GM13976 (cell line): Measurements from ENCODE around the gene SLC32A1.

Experiments used
- DNase-seq: peaks from one replicate; pipeline ENCODE4 v3.0.0; 2012; ENCODE audit warnings: low spot score
- in situ Hi-C: fragments of 300-500 bp; cut with MboI; formaldehyde crosslinking; loops from one replicate; pipeline ENCODE4 v1.12.0; 2022; ENCODE audit warnings: low sequenced_read_pairs, mixed read lengths, inconsistent platforms; ENCODE audit not compliant: unreplicated experiment
- TF ChIP-seq, protein P1 (sequence below): IDR thresholded peaks from 2 replicates; pipeline ENCODE4 v1.5.1; 2012; ENCODE audit warnings: borderline replicate concordance, mild to moderate bottlenecking; ENCODE audit not compliant: insufficient read depth; ENCODE audit errors: extremely low read depth, missing control alignments, control extremely low read depth

The SLC32A1 gene

DNA sequence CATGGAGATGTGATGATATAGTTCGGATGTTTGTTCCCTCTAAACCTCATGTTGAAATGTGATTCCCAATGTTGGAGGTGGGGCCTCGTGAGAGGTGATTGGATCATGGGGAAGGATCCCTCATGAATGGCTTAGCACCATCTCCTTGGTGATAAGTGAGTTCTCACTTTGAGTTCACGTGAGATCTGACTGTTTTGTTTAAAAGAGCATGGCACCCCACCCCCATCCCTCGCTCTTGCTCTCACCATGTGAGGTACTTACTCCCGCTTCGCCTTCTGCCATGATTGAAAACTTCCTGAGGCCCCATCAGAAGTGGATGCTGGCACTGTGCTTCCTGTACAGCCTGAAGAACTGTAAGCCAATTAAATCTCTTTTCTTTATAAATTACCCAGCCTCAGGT is 10.9 kb downstream of the SLC32A1 start:
- in situ Hi-C loops = no loop called here
- TF ChIP-seq, protein P1, sequence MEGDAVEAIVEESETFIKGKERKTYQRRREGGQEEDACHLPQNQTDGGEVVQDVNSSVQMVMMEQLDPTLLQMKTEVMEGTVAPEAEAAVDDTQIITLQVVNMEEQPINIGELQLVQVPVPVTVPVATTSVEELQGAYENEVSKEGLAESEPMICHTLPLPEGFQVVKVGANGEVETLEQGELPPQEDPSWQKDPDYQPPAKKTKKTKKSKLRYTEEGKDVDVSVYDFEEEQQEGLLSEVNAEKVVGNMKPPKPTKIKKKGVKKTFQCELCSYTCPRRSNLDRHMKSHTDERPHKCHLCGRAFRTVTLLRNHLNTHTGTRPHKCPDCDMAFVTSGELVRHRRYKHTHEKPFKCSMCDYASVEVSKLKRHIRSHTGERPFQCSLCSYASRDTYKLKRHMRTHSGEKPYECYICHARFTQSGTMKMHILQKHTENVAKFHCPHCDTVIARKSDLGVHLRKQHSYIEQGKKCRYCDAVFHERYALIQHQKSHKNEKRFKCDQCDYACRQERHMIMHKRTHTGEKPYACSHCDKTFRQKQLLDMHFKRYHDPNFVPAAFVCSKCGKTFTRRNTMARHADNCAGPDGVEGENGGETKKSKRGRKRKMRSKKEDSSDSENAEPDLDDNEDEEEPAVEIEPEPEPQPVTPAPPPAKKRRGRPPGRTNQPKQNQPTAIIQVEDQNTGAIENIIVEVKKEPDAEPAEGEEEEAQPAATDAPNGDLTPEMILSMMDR = no peak

DNA sequence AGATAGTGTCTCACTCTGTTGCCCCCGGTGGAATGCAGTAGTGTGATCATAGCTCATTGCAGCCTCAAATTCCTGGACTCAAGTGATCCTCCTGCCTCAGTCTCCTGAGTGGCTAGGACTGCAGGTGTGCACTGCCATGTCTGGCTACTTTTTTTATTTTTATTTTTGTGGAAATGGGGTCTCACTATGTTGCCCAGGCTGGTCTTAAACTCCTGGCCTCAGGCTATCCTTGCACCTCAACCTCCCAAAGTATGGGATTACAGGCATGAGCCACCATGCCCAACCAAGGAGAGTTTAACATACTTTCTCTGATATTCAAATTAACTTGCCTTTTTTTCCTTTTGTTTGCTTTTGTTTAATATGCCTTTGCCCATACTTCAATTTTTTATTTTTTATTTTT is 13.6 kb downstream of the SLC32A1 start:
- TF ChIP-seq, protein P1 = no peak
- no peak for DNase-seq
- in situ Hi-C loops = no loop called here

More for the DNA sequence above, 10.9 kb downstream of the SLC32A1 start:
- no peak for DNase-seq

DNA sequence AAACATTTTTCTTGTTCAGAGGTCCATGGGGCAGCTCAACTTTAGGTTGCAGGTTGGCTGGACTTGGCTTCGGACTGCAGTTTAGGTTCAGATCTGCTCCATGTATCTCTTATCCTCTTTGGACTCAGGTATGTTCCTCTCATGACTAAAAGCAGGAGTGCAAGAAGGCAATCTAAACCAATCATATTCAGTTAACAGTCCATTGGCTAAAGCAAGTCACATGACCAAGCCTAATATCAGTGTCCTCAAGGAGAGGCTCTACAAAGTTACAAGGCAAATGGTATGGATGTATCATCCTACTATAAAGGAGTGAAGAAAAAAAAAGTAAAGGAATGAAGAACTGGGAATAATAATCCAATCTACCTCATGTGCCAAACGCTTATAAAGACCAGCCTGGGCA is 21.5 kb downstream of the SLC32A1 start:
- TF ChIP-seq, protein P1 = no peak
- in situ Hi-C loops = no loop called here
- no peak for DNase-seq

DNA sequence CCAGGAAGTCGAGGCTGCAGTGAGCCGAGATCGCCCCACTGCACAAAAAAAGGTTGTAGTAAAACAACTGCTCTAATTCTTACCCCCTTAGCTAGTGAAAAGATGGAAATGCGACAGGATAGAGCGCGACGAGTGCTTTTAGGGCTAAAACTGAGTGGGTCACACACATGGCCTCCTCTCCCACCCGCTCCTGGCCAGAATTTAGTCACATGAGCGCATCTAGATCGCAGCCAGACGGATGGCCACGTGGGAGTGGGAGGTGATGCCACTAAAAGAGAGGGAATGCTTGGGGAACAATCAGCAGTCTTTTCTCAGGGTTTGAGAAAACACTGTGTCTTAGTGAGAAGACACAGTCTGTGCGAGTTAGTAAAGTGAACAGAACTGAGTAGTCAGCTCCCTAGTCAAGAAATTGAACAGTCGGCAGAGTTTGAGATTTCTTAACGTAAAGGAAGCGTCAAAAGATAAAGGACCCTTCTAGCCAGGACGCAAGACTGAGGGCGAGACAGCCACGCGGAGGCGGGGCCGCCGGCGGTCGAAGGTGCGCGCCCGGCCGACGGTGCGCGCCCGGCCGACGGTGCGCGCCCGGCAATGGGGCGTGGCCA is 23.3 kb downstream of the SLC32A1 start:
- DNase-seq = no peak
- in situ Hi-C loops = no loop called here
- TF ChIP-seq, protein P1 = no peak

DNA sequence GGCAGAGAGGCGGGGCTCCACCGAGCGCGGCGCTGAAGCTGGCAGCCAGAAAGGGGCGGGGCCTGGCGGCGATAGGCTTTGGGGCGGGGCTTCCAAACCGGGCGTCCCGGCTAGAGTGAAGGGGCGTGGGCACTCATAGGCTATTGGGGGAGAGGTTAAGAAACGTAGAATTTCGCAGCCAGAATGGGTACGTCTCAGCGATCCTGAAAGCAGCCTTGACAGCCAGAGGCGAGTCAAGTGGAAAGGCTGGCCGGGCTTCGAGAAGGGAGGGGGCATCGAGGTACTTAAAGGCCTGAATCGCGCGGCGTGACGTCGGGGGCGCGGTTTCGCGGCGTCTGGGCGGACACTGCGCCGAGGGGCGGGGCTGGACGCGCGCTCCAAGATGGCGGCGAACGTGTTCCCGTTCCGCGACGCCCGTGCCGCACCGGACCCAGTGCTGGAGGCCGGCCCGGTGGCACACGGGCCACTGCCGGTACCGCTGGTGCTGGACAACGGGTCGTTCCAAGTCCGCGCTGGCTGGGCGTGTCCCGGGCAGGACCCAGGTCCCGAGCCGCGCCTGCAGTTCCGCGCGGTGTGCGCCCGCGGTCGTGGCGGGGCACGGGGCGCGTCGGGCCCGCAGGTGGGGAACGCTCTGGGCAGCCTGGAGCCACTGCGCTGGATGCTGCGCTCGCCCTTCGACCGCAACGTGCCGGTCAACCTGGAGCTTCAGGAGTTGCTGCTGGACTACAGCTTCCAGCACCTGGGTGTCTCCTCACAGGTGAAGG is 24.0 kb downstream of the SLC32A1 start, which contains the start of gene ACTR5:
Gene ACTR5 (plus strand): TSS at position 364 of the 764 bp plus-strand sequence. CDS start 19 bp downstream, at position 383.
- peak; percentile 99 for DNase-seq
- in situ Hi-C loops = no loop called here
- TF ChIP-seq, protein P1 = no peak

DNA sequence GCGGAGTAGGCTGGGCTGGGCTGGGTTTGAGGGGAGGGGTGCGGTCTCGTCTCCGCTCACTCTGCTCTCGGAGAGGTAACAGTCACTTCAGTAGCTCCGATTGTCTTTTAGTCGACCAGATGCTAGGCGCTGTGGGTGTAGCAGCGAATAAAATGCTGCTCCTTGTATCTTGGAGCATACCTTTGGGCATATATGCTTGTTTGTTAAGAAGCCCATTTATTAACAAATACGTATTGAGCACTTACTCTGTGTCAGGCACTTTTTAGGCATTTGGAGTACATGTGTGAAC is 24.5 kb downstream of the SLC32A1 start:
- in situ Hi-C loops = no loop called here
- TF ChIP-seq, protein P1 = no peak
- no peak for DNase-seq
